ENCODE results near the gene FAM171A1.

Gene FAM171A1

DNA sequence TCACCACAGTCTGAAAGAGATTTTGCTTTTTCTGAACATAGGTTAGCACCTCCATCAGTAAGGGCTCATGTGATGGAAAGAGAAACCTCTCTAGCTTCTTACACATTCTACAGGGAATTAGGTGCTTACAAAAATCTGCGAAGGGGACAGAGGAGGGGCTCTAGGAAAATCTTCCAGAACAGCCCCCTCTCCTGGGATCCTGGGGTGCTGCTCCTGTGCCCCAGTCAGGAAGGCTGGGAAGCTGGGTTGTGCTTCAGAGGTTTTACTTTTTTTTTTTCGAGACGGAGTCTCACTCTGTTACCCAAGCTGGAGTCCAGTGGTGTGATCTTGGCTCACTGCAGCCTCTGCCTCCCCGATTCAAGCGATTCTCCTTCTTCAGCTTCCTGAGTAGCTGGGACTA is 7.5 kb upstream of the FAM171A1 start:
- no peak for DNase-seq (ENCODE audit: extremely low spot score, insufficient read length, low read depth)
- FAIRE-seq: no peak

GRCh38 chr10:15374566-15374965 is 3.5 kb upstream of the FAM171A1 start:
- DNase-seq (ENCODE audit: extremely low spot score, insufficient read length, low read depth) (no peak), FAIRE-seq (no peak)

DNA sequence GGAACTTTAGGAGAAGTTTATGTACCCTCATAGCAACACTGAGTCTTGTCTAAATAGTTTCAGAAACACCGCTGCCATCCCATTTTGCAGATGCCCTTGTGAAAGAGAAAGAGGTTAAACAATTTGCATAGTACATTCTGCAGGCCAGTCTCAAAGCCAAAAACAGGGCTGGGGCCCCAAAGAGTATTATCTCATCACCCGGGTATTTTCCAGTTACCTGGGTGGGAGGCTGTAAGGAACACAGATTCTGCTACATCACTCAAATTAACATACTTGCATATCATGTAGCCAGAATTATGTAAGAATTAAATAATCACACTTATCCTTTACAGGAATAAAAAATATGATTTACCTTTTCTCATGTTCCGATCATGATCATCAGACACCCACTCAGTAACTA is 3.1 kb upstream of the FAM171A1 start:
- DNase-seq (ENCODE audit: extremely low spot score, insufficient read length, low read depth): no peak
- FAIRE-seq: peak; percentile 66

GRCh38 chr10:15373199-15373598 is 2.1 kb upstream of the FAM171A1 start:
- no peak for DNase-seq (ENCODE audit: extremely low spot score, insufficient read length, low read depth)
- no peak for FAIRE-seq

- FAIRE-seq (no peak), DNase-seq (ENCODE audit: extremely low spot score, insufficient read length, low read depth) (no peak)
Measured at GRCh38 chr10:15370212-15370855, 755 bp downstream of the FAM171A1 start.

DNA sequence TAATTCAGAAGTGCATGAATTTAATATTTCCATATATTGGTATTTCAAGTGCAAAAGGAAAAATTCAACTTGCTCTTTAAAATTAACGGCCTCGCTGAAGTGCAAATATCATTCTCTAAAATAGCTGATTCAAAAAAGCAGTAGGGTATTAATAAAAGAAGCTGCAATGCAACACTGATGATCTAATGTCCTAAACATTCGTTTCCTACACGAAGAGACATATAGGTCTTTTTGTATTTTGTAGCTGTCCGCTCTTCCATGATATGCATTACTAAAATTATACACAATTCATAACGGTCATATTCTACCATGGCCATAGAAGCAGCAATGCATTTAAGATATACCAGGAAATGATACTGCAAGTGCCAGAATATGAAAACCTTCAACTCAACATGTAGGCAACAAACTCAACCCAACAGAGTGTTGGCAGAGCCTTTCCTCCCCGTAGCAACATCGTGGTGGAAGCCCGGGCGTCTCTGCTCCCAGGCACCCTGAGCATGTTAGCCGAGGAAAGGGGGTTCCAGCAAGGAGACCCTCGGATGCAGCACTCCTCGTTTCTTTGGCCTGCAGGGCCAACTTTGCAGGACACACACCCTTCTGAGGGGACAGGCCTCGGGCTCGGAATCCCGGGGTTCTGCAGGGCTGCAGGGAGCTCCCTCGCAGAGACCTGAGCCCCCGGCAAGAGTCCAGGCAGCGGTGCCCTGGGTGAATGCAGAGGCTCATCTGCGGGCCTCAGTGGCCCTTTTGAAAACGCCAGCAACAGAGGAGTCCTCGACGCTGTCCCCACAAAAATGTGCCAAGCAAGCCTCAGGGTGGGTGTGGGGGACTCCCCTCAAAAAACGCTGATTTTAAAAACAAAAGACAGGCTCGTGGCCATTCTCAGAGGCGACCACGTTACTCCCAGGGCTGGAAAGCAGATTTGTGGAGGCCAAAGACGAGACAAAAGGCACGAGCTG is 1.6 kb downstream of the FAM171A1 start:
- DNase-seq (ENCODE audit: extremely low spot score, insufficient read length, low read depth) (no peak), FAIRE-seq (no peak)

DNA sequence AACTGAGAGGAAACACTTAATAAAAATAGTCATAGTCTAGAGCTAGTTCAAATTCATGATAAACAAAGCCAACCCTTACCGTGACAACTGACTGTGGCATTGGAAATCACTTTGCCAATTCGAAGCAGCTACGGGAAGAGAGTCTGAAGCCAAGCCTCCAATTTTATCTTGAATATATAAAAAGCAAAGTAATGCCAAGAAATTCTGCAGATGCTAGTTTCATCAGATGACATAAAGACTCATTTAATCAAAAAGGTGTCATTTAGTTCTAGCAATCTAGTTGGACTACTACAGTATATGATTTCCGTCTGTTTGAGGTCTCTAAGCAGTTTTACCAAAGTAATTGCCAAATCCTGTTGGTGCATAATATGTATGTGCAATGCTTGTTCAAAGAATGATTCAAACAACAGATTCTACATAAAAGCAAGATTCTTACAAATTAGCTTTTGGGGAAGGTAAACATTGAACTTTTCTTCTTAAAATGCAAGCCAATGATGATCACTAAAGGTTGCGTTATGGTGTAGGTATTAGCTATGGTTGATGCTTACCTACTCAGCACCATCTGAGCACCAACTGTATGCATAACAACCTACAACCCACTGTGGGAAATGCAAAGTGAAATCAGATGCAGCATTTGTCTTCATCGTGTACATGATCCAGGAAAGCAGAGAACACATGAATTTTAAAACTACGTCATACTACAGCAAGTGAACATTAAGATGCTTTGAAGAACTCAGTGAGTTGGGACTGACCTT is 2.8 kb downstream of the FAM171A1 start:
- DNase-seq (ENCODE audit: extremely low spot score, insufficient read length, low read depth): no peak
- FAIRE-seq: no peak

GRCh38 chr10:15367296-15368085 is 3.6 kb downstream of the FAM171A1 start:
- no peak for FAIRE-seq
- no peak for DNase-seq (ENCODE audit: extremely low spot score, insufficient read length, low read depth)

- FAIRE-seq (no peak), DNase-seq (ENCODE audit: extremely low spot score, insufficient read length, low read depth) (no peak)
Measured at GRCh38 chr10:15365692-15366091, 5.4 kb downstream of the FAM171A1 start.

DNA sequence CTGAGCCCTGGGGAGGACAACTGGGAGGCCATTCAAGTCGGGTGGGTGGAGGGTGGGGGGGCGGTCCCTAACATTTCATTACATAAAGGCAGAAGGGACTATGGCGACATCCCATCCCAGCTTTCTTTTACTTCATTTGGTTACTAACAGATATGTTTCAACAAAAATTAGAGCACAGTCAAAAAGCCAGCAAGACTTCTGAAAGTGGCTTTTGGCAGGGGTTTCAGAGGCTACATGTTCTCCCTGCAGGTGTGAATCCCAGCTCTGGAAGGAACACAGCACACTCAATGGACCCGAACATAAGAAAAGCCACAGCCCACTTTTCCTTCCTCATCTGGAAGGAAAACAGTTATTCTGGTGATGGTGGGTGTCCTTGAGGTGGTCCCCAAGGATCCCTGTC is 7.1 kb downstream of the FAM171A1 start:
- FAIRE-seq (no peak), DNase-seq (ENCODE audit: extremely low spot score, insufficient read length, low read depth) (no peak)

- no peak for FAIRE-seq
- DNase-seq (ENCODE audit: extremely low spot score, insufficient read length, low read depth): no peak
Measured at GRCh38 chr10:15363031-15363430, 8.1 kb downstream of the FAM171A1 start.

DNA sequence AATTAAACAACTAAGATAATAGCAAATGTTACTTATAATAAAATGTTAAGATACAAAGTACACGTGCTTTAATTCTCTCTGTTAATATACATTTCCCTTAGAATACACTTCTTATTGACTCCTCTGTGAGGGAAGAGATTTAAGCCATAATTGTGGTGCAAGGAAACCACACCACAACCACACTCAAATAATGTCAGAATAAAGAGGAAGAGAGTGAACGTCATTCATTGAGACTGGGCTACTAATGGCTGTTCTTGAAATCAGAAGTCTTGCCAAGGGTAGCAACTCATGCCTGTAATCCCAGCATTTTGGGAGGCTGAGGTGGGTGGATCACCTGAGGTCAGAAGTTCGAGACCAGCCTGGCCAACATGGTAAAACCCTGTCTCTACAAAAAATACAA is 10.0 kb downstream of the FAM171A1 start:
- no peak for FAIRE-seq
- DNase-seq (ENCODE audit: extremely low spot score, insufficient read length, low read depth): no peak

DNA sequence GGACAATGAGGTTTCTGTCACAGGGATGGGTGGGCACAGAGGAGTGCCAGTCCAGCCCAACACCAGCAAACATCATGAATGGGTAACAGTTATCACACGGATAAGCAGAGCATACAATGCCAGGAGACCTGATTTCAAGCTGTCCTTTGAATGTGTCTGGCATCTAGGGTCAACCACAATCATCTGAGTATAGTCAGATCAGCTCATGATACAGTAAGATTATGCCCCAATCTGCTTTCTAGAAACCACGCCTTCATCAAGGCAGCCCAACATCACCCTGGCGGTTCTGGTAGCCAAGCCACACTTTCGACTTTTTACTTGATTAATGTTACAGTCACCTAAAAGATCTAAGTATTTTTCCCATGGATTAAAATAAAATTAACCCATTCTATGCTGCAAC is 10.5 kb downstream of the FAM171A1 start:
- FAIRE-seq (no peak), DNase-seq (ENCODE audit: extremely low spot score, insufficient read length, low read depth) (no peak)

DNA sequence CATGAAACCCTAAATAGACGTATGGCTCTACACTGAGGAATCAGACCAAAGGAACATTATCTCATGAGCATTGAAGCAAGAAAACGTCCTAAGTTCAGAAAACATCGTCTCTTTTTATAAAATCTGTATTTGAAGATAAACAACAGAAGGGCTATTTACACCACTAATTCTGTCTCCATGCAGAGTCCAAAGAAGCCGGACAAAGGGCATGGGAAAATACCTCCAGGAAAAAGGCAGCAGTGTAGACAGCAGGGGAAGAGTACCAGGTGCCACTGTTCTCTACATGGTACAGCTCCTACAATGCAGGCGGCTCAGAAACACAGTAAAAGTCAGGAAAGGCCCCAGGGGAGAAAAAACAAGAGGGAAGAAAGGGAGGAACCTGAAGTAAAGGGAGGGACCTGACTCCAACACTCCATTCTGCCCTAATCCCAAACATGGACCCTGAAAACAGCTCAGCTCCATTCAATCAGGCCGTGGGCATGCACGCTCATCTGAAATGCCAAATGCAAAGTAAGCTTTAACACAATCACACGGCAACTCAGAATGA is 17.5 kb downstream of the FAM171A1 start:
- DNase-seq (ENCODE audit: extremely low spot score, insufficient read length, low read depth) (no peak), FAIRE-seq (no peak)

DNA sequence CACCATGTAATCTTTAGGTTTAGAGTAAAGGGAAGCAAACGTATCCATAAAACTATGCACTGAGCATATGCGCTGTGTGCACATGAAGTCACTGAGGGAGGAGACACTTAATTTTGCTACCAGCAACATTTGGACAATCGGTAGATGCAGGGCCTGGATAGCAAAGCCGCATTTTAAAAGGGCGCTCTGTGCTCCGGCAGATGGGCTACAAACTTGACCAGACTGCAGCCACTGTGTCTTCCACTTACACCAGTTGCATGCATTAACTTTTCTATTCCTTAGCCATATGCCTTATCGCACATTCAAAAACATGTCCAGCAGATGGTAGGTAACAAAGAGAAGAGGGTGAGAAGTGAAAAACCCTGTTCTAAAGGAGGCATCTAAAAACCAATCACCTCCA is 18.3 kb downstream of the FAM171A1 start:
- DNase-seq (ENCODE audit: extremely low spot score, insufficient read length, low read depth) (no peak), FAIRE-seq (no peak)

GRCh38 chr10:15352201-15352600 is 18.9 kb downstream of the FAM171A1 start:
- DNase-seq (ENCODE audit: extremely low spot score, insufficient read length, low read depth) (no peak), FAIRE-seq (no peak)

- FAIRE-seq (no peak), DNase-seq (ENCODE audit: extremely low spot score, insufficient read length, low read depth) (no peak)
Measured at GRCh38 chr10:15351099-15351820, 19.8 kb downstream of the FAM171A1 start.

DNA sequence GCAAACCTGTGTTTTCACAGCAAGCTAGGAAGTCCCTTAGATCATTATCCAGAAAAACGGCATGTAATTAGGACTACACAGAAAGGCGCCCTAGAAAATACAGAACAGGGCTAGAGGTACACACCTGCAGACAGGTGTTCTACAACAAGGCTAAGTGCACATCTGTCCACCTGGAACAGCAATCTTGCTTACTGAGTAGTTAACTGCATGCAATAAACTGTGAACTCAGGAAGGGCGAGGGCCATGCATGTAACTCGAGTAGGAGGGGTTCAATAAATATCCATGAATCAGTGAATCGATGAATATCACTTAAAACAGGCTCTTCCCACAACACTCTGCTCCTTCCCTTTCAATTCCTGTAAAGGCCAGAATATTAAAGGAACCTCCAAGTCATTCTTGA is 22.0 kb downstream of the FAM171A1 start:
- DNase-seq (ENCODE audit: extremely low spot score, insufficient read length, low read depth) (no peak), FAIRE-seq (no peak)

- DNase-seq (ENCODE audit: extremely low spot score, insufficient read length, low read depth) (no peak), FAIRE-seq (no peak)
Measured at GRCh38 chr10:15348579-15348978, 22.5 kb downstream of the FAM171A1 start.

All from GM18507 (cell line).